GM19023 (cell line): ENCODE data around the gene NPRL2.

ENCODE experiments used
- ATAC-seq: cut with Tn5 transposase; IDR thresholded peaks from one replicate; pipeline ENCODE4 v1.9.1; 2021; ENCODE audit warnings: mild to moderate bottlenecking, moderate library complexity; ENCODE audit not compliant: unreplicated experiment

NPRL2 gene

GRCh38 chr3:50350527-50351322 lies at the start of gene NPRL2, which contains the start of gene CYB561D2:
TSS of gene NPRL2 (minus strand) at chr3:50350775. CDS start at chr3:50350652, 123 bp downstream.
TSS of gene CYB561D2 (plus strand) at chr3:50350862. CDS start at chr3:50351434, 572 bp downstream.
- peak; percentile 83 for ATAC-seq

GRCh38 chr3:50396502-50396901 lies 45.9 kb upstream of the NPRL2 start:
- ATAC-seq: no peak

- no peak for ATAC-seq
These were observed 44.7 kb upstream of the NPRL2 start for GRCh38 chr3:50395070-50395860.

- ATAC-seq: no peak
These were observed 42.5 kb upstream of the NPRL2 start for GRCh38 chr3:50393061-50393460.

GRCh38 chr3:50392101-50392715 lies 41.6 kb upstream of the NPRL2 start:
- no peak for ATAC-seq

- ATAC-seq: no peak
These were observed 40.1 kb upstream of the NPRL2 start for GRCh38 chr3:50390508-50391224.

GRCh38 chr3:50389414-50389767 lies 38.8 kb upstream of the NPRL2 start:
- no peak for ATAC-seq

DNA sequence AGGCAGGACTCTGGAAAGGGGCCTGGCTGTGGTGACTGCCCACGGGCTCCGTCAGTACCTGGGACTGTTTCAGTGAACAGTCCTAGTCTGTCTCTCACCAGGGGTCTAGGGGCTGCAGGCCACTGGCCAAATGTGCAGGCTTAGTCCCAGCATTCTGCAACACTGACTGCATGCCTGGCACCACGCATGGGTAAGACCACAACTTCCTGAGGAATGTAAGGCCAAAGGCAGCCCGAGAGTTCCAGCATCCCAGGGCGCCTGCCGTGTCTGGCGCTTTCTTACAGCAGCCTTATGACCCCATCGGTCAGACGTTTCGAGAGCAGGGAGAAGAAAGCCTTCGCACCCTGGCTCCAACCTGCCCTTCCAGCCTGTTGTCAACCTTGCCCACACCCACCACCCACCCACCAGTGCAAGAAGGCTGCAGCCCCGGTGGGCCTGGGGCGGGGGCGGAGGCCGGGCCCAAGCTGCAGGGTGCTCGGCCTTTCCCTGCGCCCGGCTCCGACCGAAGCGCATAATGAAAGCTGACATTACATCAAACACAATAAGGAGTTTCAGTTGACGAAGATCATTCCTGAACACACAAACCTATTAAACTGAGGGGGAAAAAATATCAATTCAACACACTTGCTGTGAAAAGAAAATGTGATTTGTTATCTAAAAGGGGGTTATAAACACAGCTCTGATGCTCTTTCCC lies 38.3 kb upstream of the NPRL2 start:
- no peak for ATAC-seq

- no peak for ATAC-seq
These were observed 37.6 kb upstream of the NPRL2 start for GRCh38 chr3:50388016-50388719.

DNA sequence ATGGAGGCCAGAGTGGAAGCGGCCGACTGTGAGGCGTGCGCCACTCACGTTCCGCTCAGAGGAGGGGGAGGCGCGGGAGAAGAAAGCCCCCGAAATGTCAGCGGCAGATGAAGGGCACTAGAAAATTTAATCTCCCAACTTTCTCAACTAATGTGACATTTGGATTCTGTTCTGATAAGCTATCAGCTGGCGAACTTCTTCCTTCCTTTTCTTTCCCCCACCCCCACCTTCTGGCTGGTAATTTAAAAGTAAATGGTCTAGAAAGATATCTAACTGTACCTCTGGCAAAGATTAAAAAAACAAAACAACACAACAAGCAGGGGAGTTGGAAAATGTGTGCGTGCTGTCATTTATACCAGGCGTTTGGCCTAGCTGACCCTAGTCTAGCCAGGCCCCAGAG lies 35.2 kb upstream of the NPRL2 start:
- no peak for ATAC-seq

DNA sequence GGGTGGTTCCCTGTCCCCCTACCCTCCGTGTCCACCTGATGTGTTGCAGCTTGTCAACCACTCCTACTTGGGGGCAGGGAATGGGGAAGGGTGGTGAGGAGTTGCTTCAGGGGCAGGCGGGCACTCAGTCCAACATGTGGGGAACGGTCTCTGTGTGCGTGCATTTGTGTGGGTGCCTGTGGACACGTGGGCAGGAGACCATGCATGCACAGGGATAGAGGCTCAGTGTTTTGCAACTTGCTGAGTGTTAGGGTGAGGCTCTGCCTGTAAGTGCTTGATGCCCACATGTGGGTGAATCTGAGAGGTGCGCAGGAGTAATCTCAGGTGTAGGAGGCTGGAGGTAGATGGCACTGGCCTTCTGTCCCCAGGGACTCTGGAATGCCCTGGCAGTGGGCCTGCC lies 33.2 kb upstream of the NPRL2 start:
- no peak for ATAC-seq

- no peak for ATAC-seq
These were observed 32.1 kb upstream of the NPRL2 start for GRCh38 chr3:50382722-50383121.

DNA sequence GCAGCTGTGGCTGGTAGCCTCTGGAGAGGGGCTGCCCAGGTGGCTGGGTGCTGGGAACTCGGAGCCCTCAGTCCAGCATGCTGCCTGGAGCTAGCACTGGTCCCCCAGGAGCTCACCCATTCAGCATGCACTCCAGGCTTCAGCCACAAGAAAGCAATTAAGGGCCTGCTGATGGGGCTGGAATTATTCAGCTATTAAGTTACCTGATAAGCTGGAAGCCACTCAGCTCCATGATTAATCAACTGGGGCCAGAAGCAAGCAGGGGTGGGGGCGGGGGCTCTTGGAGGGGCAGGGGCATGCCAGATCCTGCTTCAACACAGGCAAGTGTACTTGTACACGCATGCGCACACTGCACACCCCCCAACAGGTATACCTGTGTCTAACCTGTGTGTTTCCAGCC lies 30.8 kb upstream of the NPRL2 start:
- ATAC-seq: no peak

- ATAC-seq: no peak
These were observed 30.0 kb upstream of the NPRL2 start for GRCh38 chr3:50380405-50381085.

- no peak for ATAC-seq
These were observed 28.2 kb upstream of the NPRL2 start for GRCh38 chr3:50378757-50379156.

DNA sequence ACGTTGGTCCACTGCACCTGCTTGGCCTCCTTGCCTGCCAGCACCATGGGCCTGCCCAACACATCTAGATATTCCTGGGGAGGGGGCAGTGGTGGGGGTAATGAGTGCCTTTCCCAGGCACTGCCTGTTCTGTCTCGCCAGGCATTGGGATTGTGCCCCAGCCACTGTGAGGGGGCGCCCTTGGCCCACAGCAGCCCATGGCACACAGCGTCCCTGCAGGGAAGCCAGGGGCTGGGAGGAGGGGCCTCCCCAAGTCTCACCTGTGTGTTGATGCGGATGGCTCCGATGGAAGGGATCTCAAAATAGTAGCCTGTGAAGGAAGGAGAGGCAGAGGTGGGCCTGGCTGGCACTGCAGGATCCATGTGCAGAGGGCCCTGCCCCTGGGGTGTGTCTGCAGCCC lies 27.4 kb upstream of the NPRL2 start:
- no peak for ATAC-seq

DNA sequence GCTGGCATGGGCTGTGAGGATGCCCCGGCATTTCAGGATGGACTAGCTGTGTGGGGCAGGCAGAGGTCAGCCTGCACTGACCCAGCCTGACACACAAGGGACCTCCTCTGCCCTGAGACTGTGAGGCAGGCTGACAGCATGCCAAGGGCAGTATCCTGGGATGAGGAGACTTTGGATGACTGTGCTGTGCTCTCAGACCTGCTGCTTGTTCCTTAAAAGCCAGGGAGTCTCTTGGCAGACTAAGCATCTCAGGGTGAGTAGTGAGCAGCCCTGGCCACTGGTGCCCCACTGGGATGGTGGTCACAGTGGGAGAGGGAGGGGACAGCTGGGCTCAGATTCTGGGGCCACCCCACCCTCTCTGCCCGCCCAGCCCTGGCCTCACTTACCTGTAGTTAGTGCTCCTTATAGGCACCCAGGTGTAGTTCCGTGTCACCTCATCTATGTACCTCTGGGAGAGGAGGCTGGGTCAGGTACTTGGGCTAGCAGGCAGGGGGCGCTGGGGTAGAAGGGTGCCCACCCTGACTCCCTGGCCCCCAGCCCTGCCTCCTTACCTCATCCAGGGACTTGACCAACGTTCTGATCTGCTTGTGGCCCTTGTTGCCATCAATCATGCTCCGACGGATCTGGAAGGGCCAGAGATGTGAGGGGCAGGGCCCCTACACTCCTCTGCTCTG lies 24.8 kb upstream of the NPRL2 start:
- ATAC-seq: no peak

- ATAC-seq: no peak
These were observed 24.0 kb upstream of the NPRL2 start for GRCh38 chr3:50374363-50375257.
